Duodenal mucosa (tissue), 2 donors: ENCODE results near the gene LIN7B.
A peak's percentile ranks its signal among the peaks of the same experiment; 100 is the strongest.
"Not testable (repeated sequence)": the region's sequence is repeated elsewhere in the genome, so short reads cannot be mapped to it uniquely, and the experiment has no call there.

Experiments used
- H3K27ac ChIP-seq: one replicate; pipeline ENCODE4 v1.7.0; 2013; ENCODE audit warnings: low read depth, low read length
- H3K27me3 ChIP-seq, 2 donors: one replicate each; pipeline ENCODE4 v1.7.0; 2013; ENCODE audit warnings: low read length in 2 of 2, control low read depth in 1 of 2; ENCODE audit not compliant: insufficient read depth in 2 of 2, control insufficient read depth in 1 of 2
- H3K36me3 ChIP-seq, 2 donors: one replicate each; pipeline ENCODE4 v1.7.0; 2013; ENCODE audit warnings: low read length in 2 of 2, control low read depth in 1 of 2; ENCODE audit not compliant: insufficient read depth in 2 of 2, control insufficient read depth in 1 of 2
- H3K4me1 ChIP-seq, 2 donors: one replicate each; pipeline ENCODE4 v1.7.0; 2013; ENCODE audit warnings: low read length in 2 of 2, control low read depth in 1 of 2; ENCODE audit not compliant: insufficient read depth in 2 of 2, control insufficient read depth in 1 of 2
- H3K4me3 ChIP-seq, 2 donors: one replicate each; pipeline ENCODE4 v1.7.0; 2013; ENCODE audit warnings: low read length in 2 of 2, low read depth in 1 of 2
- H3K9ac ChIP-seq, 2 donors: one replicate each; pipeline ENCODE4 v1.7.0; 2013; ENCODE audit warnings: low read length in 2 of 2, low read depth in 1 of 2
- H3K9me3 ChIP-seq, 2 donors: one replicate each; pipeline ENCODE4 v1.7.0; 2013; ENCODE audit warnings: low read length in 2 of 2, control low read depth in 1 of 2; ENCODE audit not compliant: control insufficient read depth in 1 of 2

Gene LIN7B

DNA sequence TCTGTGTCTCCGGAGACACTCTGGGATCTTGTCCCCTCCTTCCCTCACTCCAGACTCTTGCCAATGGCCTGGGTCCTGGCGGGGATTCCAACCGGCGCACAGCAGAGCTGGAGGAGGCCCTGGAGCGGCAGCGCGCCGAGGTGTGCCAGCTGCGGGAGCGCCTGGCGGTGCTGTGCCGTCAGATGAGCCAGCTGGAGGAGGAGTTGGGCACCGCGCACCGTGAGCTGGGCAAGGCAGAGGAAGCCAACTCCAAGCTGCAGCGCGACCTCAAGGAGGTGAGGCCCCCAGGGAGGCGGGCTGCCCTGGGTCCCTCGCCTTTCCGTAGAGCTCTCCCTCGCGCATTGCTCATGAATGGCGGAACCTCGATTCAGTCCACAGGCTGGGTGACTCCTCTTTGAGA is 16.2 kb downstream of the LIN7B start:
- no peak overlapping the region for H3K27ac ChIP-seq
- peaks cover 4 to 26% of the 10 kb centered on the region in 2 donors for H3K4me1 ChIP-seq
- H3K4me3 ChIP-seq: no peak overlapping the region
- no peaks in the 10 kb centered on the region for H3K36me3 ChIP-seq
- no peak overlapping the region for H3K9ac ChIP-seq
- H3K9me3 ChIP-seq: no peaks in the 10 kb centered on the region
- no peaks in the 10 kb centered on the region for H3K27me3 ChIP-seq

DNA sequence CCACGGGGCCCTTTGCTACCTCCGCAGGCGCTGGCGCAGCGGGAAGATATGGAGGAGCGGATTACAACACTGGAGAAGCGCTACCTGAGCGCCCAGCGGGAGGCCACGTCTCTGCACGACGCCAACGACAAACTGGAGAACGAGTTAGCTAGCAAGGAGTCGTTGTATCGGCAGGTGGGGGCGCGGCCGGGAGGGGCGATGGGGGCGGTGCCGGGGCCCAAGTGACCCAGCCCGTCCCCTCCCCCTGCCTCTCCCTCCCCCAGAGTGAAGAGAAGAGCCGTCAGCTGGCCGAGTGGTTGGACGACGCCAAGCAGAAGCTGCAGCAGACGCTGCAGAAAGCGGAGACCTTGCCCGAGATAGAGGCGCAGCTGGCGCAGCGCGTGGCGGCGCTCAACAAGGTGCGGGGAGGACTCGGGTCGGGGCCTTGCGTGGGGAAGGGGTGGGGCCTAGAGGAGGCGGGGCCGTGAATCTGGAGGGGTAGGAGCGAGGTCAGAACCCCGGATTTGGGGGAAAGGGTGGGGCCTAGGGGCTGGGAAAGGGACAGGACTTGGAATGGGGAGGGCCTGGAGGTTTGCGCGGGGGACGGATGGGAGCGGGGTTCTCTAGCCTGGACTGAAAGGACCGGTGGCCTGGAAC is 18.9 kb downstream of the LIN7B start:
- Histone ChIP-seq H3K9me3 (no peaks in the 10 kb centered on the region), H3K27ac (no peak overlapping the region), H3K36me3 (no peaks in the 10 kb centered on the region), H3K4me1 (peaks cover 4 to 21% of the 10 kb centered on the region in 2 donors), H3K4me3 (peak overlapping the region; percentile 42 to 55), H3K27me3 (no peaks in the 10 kb centered on the region), H3K9ac (peak overlapping the region in 1 of 2 donors; percentile 7)

DNA sequence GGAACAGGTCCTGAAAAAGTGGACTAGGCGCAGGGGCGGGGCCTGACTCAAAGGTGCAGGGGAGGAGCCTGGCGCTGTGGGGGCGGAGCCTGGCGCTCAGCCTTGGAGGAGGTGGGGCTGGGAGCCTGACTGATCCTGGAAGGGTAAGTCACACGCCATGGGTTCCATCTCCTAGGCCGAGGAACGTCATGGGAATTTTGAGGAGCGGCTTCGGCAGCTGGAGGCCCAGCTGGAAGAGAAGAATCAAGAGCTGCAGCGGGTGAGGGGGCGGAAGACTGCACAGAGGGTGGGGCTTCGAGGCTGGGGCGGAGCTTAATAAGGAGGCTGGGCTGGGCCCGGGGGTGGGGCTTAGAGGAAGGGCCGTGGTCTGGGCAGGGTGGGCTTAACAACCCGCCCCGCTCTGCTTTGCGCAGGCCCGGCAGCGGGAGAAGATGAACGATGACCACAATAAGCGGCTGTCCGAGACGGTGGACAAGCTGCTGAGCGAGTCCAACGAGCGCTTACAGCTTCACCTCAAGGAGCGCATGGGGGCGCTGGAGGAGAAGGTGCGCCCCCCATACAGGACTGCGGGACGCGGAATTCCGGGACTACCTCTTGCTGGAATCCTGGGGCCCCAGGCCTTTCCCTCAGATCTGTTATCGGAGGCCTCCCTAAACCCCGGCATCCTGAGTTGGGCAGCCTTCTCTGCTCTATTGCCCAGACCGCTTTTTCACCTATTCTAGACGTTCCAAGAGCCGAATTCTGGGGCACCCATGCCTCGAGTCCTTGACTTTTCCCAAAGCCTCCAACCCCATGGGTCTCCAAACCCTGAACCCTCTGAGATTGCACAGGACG is 19.7 kb downstream of the LIN7B start:
- Histone ChIP-seq H3K4me1 (peaks cover 0 to 16% of the 10 kb centered on the region in 2 donors), H3K4me3 (peak overlapping the region; percentile 42 to 55), H3K9ac (no peak overlapping the region), H3K36me3 (no peaks in the 10 kb centered on the region), H3K27me3 (no peaks in the 10 kb centered on the region), H3K9me3 (no peaks in the 10 kb centered on the region), H3K27ac (no peak overlapping the region)

DNA sequence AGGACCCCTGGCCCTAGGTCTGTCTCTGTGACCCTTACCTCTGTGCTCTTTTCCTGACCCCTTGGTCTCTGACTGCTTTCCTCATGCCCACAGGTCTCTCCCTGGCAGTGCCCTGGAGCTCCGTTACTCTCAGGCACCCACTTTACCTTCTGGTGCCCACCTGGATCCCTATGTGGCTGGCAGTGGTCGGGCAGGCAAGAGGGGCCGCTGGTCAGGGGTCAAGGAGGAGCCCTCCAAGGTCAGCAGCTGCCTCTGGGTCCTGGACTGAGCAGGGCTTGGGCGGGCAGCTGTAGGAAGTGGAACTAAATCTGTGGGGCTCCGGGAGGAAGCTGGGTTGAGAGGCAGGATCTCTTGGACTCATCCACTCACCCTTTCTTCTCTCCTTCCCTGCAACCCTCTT is 21.5 kb downstream of the LIN7B start:
- H3K4me3 ChIP-seq: no peak overlapping the region
- H3K27ac ChIP-seq: no peak overlapping the region
- H3K9ac ChIP-seq: no peak overlapping the region
- H3K4me1 ChIP-seq: peaks cover 0 to 11% of the 10 kb centered on the region in 2 donors
- no peaks in the 10 kb centered on the region for H3K9me3 ChIP-seq
- no peaks in the 10 kb centered on the region for H3K27me3 ChIP-seq
- H3K36me3 ChIP-seq: no peaks in the 10 kb centered on the region

DNA sequence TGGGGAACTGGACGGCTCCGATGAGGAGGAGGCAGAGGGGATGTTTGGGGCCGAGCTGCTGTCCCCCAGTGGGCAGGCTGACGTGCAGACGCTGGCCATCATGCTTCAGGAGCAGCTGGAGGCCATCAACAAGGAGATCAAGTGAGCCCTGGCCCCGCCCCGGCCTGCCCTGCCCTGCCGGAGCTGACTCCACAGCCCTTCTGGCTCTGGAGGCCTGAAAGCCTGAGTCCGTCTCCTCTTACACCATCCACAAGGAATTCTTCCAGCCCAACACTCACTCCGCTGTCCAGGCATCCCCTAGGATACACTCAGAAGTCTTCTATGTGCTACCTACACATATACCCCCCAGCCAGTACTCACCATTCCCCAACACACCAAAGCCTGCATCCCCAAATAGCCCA is 22.6 kb downstream of the LIN7B start:
- Histone ChIP-seq H3K36me3 (no peaks in the 10 kb centered on the region), H3K4me1 (peaks cover 0 to 11% of the 10 kb centered on the region in 2 donors), H3K27me3 (no peaks in the 10 kb centered on the region), H3K9ac (no peak overlapping the region), H3K9me3 (no peaks in the 10 kb centered on the region), H3K4me3 (no peak overlapping the region), H3K27ac (peak overlapping the region; percentile 32)

DNA sequence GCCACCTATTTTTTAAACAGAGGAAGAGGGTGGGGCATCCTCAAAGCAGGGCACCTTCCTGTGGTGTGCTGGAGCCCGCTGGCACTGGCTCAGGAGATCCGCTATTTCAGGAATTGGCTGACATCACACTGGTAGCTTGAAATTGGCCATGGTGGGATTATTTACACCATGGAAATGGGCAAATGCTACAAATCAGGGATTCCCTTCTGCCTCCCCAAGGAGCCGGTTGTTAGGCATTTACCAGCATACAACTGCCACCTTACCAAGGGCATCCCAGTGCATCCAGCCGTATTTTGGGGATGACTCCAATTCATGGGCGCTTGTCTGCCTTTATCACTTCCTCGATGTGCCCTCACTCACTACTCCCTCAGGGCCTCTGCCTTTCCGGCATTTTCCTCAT is 26.8 kb downstream of the LIN7B start:
- no peak overlapping the region for H3K4me3 ChIP-seq
- no peaks in the 10 kb centered on the region for H3K36me3 ChIP-seq
- H3K9ac ChIP-seq: no peak overlapping the region
- no peaks in the 10 kb centered on the region for H3K9me3 ChIP-seq
- H3K4me1 ChIP-seq: peaks cover 12 to 14% of the 10 kb centered on the region in 2 donors
- H3K27me3 ChIP-seq: no peaks in the 10 kb centered on the region
- no peak overlapping the region for H3K27ac ChIP-seq

DNA sequence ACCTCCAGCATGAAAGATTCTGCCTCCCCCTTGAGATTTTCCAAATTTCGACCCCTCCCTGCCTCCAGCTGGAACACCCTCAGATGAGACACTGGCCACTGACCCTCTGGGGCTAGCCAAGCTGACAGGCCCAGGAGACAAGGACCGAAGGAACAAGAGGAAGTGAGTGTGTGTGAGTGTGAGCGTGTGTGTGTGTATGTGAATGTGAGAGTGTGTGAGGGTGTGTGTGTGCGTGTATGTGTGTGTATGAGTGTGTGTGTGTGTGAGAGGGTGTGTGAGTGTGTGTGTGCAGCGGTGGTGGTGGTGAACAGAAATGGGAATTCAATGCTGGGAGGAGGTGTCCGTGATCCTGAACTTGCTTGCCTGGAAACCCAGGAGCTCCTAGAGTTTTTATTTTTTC is 27.2 kb downstream of the LIN7B start:
- Histone ChIP-seq H3K4me1 (peaks cover 16 to 18% of the 10 kb centered on the region in 2 donors), H3K27me3 (no peaks in the 10 kb centered on the region), H3K9ac (no peak overlapping the region), H3K27ac (no peak overlapping the region), H3K36me3 (no peaks in the 10 kb centered on the region), H3K9me3 (no peaks in the 10 kb centered on the region), H3K4me3 (no peak overlapping the region)

DNA sequence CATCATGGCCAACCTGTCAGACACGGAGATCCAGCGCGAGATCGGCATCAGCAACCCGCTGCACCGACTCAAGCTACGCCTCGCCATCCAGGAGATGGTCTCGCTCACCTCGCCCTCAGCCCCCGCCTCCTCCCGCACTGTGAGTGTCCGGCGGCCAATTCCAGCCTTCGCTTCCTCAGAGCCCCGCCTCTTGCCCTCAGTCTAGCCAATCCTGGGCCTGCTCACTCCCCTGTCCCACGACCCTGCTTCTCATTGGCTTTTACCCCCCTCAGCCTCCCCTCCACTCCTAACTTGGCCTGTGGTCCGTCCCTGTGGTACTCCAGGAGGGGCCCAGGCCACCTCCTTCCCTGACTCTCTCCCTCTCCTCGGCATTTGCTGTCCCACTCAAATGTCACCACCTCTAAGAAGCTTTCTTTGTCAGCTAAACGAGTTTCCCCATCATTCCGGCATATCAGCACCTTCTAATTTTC is 28.7 kb downstream of the LIN7B start:
- H3K9ac ChIP-seq: peak overlapping the region in 1 of 2 donors; percentile 47

DNA sequence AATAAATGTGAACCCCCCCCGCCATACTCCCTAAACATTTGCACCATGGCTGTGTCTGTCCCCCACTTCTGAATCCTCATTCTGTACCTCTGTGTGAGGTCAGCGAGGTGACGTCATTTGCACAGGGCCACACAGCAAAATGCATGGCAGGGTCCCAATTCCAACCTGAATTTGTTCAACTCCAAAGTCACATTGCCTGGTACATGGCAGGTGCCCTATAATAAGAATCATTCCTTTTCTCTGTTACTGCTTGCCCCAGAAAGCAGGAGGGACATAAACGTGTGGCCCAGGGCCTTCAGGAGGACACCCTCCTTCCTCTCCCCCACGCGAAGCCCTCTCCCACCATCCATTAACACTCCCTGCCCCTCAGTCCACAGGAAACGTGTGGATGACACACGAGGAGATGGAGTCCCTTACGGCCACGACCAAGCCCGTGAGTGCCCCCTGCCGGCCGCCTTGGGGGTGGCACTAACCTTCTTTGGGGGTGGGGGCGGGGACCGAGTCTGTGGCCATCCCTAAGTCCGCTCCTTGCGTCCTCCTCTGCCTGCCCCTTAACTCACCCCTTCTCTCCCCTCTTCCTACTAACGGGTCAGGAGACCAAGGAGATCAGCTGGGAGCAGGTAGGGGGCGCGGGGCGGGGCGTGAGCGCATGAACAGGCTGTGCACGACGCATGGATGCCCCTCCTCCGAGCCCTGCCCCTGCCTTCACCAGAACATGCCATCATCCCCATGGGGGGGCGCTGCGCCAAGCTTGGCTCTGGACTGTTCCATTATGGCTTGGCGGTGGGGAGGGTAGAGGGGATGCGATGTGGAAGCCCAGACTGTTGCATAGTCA is 31.6 kb downstream of the LIN7B start:
- peaks cover 0 to 5% of the 10 kb centered on the region in 2 donors for H3K27me3 ChIP-seq
- H3K4me1 ChIP-seq: peaks cover 38 to 40% of the 10 kb centered on the region in 2 donors
- H3K9ac ChIP-seq: no peak overlapping the region
- H3K36me3 ChIP-seq: no peaks in the 10 kb centered on the region
- H3K27ac ChIP-seq: no peak overlapping the region
- no peaks in the 10 kb centered on the region for H3K9me3 ChIP-seq
- peak overlapping the region in 1 of 2 donors; percentile 7 for H3K4me3 ChIP-seq

More for the DNA sequence above, 28.7 kb downstream of the LIN7B start:
- Histone ChIP-seq H3K4me3 (peak overlapping the region; percentile 72 to 76), H3K4me1 (peaks cover 18 to 20% of the 10 kb centered on the region in 2 donors), H3K27me3 (no peaks in the 10 kb centered on the region), H3K36me3 (no peaks in the 10 kb centered on the region), H3K9me3 (no peaks in the 10 kb centered on the region), H3K27ac (no peak overlapping the region)

DNA sequence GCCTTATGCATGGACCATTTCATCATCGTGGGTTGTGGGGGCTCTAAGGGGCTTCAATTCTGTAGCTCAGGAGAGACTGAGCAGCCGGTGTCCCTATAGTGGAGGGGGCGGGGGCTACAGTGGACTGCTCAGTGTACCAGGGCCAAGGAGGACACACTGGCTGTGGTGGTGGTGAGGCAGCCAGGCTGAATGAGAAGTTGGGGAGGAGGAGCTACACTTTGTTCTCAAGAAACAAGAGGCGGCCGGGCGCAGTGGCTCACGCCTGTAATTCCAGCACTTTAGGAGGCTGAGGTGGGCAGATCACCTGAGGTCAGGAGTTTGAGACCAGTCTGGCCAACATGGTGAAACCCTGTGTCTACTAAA is 32.2 kb downstream of the LIN7B start:
- not testable (repeated sequence) for H3K9ac ChIP-seq, H3K27ac ChIP-seq, H3K9me3 ChIP-seq, H3K36me3 ChIP-seq, H3K27me3 ChIP-seq
- peak overlapping the region in 1 of 2 donors; percentile 7 for H3K4me3 ChIP-seq
- H3K4me1 ChIP-seq: peaks cover 42 to 44% of the 10 kb centered on the region in 2 donors
